ENCODE results near the gene EPS8L1.

EPS8L1 gene

GRCh38 chr19:55044286-55044685 lies 31.4 kb upstream of the EPS8L1 start:
- no peak for DNase-seq (ENCODE audit: low read depth)
- H3K4me3 ChIP-seq (ENCODE audit: low read depth, low read length): no peak overlapping the region
- TF ChIP-seq CTCF (IDR thresholded peaks at IDR 0.05; ENCODE audit: low read depth, low read length, missing control alignments): no peak

- no peak for TF ChIP-seq CTCF (IDR thresholded peaks at IDR 0.05; ENCODE audit: low read depth, low read length, missing control alignments)
- no peak overlapping the region for H3K4me3 ChIP-seq (ENCODE audit: low read depth, low read length)
- no peak for DNase-seq (ENCODE audit: low read depth)
Measured at GRCh38 chr19:55044771-55045716, 30.6 kb upstream of the EPS8L1 start.

- H3K4me3 ChIP-seq (ENCODE audit: low read depth, low read length): no peak overlapping the region
- TF ChIP-seq CTCF (IDR thresholded peaks at IDR 0.05; ENCODE audit: low read depth, low read length, missing control alignments): no peak
- no peak for DNase-seq (ENCODE audit: low read depth)
Measured at GRCh38 chr19:55046975-55047622, 28.6 kb upstream of the EPS8L1 start.

GRCh38 chr19:55047951-55048350 lies 27.7 kb upstream of the EPS8L1 start:
- no peak for TF ChIP-seq CTCF (IDR thresholded peaks at IDR 0.05; ENCODE audit: low read depth, low read length, missing control alignments)
- no peak for DNase-seq (ENCODE audit: low read depth)
- H3K4me3 ChIP-seq (ENCODE audit: low read depth, low read length): no peak overlapping the region

GRCh38 chr19:55048446-55048845 lies 27.2 kb upstream of the EPS8L1 start:
- TF ChIP-seq CTCF (IDR thresholded peaks at IDR 0.05; ENCODE audit: low read depth, low read length, missing control alignments): no peak
- DNase-seq (ENCODE audit: low read depth): no peak
- no peak overlapping the region for H3K4me3 ChIP-seq (ENCODE audit: low read depth, low read length)

- DNase-seq (ENCODE audit: low read depth): no peak
- TF ChIP-seq CTCF (IDR thresholded peaks at IDR 0.05; ENCODE audit: low read depth, low read length, missing control alignments): no peak
- H3K4me3 ChIP-seq (ENCODE audit: low read depth, low read length): no peak overlapping the region
Measured at GRCh38 chr19:55050749-55051532, 24.7 kb upstream of the EPS8L1 start.

All from GM12864 (cell line).